GM12873 (cell line): ENCODE measurements around the gene OR4L1.

Experiments used
- TF ChIP-seq, protein P1 (sequence below): IDR thresholded peaks from 2 replicates; pipeline ENCODE4 v1.5.1; 2012; ENCODE audit warnings: low read depth, mild to moderate bottlenecking, moderate library complexity, low read length, control low read depth; ENCODE audit not compliant: insufficient read depth; ENCODE audit errors: missing control alignments

Gene OR4L1

GRCh38 chr14:20092050-20092449, 32.2 kb downstream of the OR4L1 start:
- TF ChIP-seq, protein P1, sequence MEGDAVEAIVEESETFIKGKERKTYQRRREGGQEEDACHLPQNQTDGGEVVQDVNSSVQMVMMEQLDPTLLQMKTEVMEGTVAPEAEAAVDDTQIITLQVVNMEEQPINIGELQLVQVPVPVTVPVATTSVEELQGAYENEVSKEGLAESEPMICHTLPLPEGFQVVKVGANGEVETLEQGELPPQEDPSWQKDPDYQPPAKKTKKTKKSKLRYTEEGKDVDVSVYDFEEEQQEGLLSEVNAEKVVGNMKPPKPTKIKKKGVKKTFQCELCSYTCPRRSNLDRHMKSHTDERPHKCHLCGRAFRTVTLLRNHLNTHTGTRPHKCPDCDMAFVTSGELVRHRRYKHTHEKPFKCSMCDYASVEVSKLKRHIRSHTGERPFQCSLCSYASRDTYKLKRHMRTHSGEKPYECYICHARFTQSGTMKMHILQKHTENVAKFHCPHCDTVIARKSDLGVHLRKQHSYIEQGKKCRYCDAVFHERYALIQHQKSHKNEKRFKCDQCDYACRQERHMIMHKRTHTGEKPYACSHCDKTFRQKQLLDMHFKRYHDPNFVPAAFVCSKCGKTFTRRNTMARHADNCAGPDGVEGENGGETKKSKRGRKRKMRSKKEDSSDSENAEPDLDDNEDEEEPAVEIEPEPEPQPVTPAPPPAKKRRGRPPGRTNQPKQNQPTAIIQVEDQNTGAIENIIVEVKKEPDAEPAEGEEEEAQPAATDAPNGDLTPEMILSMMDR, result no peak

- TF ChIP-seq, protein P1, result no peak
Measured at GRCh38 chr14:20093442-20093841, 33.6 kb downstream of the OR4L1 start.

DNA sequence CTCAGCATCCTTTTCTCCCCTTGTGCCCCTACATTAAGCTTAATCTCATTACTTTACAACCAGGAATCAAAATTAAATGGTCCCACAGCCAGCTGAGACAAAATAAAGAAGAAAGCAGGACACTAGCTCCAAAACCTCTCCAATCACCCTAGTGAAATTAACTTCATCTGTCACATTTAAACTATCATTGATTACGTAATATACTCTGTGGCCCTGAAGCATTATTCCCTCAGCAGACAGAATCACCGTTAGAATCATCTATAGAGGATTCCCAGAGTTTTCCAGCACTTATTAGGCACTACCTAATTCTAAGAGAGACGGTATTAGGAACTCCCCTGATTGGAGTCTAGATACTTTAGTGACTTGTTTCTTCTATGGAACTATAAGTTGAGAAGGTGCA, 50.6 kb downstream of the OR4L1 start, which contains the start of gene OR4K17:
TSS of gene OR4K17 (plus strand) at position 302 of the 400 bp plus-strand sequence. CDS start 6,761 bp downstream, outside the sequence.
- TF ChIP-seq, protein P1, result no peak
